GM19193 (cell line): Measurements from ENCODE around the gene OR51B4.

Experiments used
- POLR2A ChIP-seq: IDR thresholded peaks from 4 replicates; pipeline ENCODE4 v1.6.1; 2011; ENCODE audit not compliant: insufficient read depth, insufficient read length; ENCODE audit errors: extremely low read depth

OR51B4 gene

DNA sequence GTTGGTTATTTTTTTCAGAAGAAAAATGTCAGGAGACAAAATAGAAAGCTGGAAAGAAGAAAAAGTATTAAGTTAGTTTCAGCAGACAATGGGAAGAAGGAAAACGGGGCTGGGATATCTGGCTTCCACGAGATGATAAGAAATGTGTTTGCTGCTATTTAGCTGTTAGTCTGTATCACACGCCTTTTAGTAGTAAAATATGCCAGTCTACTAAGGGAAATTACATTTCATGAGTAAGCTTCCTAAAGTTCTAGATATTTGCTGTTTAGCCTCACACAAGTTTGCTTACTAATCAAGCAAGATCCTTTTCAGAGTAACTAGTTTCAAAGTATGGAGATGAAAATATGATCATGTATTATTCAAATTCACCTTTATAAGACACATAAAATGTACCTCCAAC lies 1.5 kb downstream of the OR51B4 start:
- TF ChIP-seq POLR2A, result no peak

DNA sequence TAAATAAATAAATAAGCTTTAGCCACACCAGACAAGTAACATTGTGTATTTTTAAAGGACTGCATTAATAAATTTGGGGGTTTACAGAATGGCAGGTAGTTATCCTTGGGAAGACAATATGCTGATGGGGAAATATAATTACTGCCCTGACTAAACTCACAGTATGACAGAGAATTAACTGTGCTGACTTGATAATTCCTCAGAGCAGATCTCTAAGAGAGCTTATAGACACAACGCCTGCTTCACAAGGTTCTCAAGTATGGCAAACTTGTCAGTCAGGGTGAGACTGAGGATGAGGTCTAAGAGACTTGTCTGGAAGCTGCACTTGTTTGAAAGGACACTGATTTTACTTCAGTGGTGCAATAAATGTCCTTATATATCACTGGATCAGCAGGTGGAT lies 3.3 kb downstream of the OR51B4 start:
- TF ChIP-seq POLR2A, result no peak

DNA sequence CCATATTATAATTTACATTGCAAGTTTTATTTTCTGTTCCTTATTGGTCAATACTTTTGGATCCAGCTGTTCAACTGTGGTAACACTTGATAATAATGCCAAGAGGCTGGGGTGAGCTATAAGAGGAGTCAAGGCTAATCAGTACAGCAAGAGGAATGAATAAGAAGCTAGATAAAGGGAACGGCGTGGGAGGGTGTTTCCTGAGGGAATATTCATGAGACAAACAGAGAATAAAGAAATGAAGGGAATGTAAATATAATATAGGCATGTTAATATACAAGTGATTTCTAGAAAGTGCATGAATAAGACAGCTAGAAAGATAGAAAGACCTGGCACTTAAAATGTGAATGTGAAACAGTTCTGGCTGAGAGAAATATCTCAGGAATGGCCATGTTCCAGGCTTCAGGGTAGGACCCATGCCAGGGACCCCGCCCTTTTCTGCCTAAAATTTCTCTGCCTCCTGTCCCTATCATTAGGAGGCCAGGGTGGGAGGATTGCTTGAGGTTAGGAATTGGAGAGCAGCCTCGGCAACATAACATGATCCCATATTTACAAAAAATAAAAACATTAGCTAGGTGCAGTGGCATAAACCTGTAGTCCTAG lies 3.9 kb downstream of the OR51B4 start:
- no peak for TF ChIP-seq POLR2A

DNA sequence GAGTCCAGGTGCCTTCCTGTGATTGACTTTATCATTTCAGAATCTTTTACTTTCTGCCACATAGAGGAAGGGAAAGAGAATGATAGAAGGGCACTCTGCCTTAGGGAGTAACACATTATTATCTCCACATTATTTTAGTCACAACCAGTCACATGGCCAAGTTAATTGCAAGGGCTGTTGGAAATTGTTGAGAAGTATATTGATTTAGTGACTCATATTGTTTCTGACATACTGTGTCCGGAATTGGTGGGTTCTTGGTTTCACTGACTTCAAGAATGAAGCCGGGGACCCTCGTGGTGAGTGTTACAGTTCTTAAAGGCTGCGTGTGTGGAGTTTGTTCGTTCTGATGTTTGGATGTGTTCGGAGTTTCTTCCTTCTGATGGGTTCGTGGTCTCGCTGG lies 8.7 kb downstream of the OR51B4 start:
- TF ChIP-seq POLR2A, result no peak

DNA sequence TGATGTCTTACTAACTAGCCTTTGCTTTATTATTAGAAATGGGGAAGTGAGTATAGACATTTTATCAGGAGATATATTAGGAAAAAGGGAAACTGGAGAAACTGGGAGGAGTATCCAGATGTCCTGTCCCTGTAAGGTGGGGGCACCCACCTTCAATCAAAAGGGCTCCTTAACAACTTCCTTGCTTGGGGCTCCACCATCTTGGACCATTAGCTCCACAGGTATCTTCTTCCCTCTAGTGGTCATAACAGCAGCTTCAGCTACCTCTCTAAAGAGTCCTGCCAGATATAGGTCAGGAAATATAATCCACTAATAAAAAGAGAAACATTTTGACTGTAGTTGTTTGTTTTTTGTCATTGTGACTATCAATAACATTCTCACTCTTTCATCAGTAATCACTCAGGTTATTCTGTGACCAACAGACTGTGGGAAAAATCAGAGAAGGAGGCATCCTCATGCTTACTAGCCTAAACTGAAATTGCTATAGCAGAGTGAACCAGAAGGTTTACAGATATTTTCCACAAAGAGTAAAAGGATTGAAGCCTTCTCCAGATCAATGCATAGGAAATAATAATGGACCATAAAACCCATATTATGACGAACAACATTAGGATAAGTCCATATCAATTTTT lies 10.4 kb downstream of the OR51B4 start:
- TF ChIP-seq POLR2A, result no peak

DNA sequence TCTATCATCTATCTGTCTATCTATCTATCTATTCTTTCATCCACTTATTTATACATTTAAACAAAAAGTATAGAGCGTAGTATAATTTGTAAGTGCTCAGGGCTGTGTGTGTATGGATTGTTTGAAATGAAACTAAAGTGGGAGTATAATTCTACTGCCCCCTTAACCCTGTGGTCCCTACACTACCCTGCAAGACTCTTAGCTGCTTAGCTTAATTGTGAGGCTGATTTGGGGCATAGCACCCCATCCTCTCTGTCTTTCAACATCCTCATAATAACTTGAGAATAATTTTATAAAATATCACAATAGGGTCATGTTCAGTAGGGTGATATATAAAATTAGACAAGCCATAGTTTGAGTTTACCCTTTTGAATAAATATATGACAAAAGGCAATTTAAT lies 11.6 kb downstream of the OR51B4 start:
- TF ChIP-seq POLR2A, result no peak

DNA sequence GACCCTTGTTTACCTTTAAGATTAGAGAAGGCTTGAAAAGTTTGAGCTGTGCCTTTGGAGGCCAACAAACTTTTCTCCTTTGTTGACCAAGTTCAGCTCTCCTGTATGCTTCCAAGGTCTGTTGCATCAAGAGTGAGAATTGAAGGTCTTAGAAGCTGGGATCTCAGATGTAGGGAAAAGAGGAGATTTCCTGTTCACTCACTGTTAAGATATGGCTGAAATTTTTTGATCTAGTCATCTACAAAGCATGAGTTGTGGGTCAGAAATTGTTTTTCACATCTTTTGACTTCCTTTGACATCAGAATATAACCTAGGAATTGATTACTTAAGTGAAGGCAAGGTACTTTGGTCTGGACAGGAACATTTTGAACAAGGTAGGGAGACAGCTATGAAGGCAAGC lies 12.1 kb downstream of the OR51B4 start:
- TF ChIP-seq POLR2A, result no peak

DNA sequence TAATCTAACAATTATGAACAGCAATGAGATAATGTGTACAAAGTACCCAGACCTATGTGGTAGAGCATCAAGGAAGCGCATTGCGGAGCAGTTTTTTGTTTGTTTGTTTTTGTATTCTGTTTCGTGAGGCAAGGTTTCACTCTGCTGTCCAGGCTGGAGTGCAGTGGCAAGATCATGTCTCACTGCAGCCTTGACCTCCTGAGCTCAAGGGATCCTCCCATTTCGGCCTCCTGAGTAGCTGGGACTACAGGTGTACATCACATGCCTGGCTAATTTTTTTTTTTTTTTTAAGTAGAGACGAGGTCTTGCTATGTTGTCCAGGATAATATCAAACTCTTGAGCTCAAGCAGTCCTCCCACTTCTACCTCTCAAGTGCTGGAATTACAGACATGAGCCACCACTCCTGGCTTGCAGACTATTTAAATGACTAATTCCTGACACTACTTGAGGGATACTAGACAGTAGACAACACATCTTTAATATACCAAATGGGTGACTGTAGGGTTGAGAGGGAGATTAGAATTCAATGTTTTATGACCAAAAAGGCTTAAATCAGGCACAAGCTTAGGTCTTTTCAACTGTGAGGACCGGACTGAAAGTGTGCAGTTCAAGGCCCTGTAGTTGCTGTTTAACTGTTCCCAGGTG lies 12.7 kb downstream of the OR51B4 start:
- no peak for TF ChIP-seq POLR2A

DNA sequence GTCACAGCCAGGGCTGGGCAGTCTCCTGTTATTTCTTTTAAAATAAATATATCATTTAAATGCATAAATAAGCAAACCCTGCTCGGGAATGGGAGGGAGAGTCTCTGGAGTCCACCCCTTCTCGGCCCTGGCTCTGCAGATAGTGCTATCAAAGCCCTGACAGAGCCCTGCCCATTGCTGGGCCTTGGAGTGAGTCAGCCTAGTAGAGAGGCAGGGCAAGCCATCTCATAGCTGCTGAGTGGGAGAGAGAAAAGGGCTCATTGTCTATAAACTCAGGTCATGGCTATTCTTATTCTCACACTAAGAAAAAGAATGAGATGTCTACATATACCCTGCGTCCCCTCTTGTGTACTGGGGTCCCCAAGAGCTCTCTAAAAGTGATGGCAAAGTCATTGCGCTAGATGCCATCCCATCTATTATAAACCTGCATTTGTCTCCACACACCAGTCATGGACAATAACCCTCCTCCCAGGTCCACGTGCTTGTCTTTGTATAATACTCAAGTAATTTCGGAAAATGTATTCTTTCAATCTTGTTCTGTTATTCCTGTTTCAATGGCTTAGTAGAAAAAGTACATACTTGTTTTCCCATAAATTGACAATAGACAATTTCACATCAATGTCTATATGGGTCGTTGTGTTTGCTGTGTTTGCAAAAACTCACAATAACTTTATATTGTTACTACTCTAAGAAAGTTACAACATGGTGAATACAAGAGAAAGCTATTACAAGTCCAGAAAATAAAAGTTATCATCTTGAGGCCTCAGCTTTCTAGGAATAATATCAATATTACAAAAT lies 13.4 kb downstream of the OR51B4 start:
- no peak for TF ChIP-seq POLR2A

DNA sequence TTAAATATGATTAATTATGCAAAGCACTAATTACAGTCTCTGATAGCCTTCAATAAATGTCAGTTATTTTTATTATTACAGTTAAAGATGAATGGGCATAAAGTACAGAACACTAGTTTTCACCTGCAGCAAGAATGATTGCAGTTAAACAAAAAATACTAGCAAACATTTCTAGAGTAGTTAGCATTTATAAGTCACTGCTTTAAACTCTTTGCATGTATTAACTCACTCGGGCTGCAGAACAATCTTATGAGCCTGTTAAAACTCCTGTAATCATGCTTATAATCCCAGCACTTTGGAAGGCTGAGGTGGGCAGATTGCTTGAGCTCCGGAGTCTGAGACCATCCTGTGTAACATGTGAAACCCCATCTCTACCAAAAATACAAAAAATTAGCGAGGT lies 14.8 kb downstream of the OR51B4 start:
- TF ChIP-seq POLR2A, result no peak

DNA sequence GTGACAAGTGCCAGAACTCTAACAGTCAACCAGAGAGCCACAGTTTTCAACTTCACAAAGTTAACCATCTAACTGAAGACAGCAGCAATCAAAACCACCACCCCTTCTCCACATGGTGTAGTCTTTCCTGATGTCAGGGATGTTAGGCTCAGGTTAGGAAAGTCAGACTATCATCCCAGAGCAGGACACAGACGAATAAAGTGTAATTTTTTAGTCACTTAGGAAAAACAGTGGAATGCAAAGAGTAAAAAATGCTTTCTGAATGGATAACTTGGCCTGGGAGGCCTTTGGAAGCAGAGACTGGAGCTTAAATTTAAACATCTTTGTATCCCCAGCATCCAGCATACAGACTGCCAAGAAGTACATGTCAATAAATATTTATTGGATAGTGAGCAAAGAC lies 15.4 kb downstream of the OR51B4 start:
- no peak for TF ChIP-seq POLR2A

DNA sequence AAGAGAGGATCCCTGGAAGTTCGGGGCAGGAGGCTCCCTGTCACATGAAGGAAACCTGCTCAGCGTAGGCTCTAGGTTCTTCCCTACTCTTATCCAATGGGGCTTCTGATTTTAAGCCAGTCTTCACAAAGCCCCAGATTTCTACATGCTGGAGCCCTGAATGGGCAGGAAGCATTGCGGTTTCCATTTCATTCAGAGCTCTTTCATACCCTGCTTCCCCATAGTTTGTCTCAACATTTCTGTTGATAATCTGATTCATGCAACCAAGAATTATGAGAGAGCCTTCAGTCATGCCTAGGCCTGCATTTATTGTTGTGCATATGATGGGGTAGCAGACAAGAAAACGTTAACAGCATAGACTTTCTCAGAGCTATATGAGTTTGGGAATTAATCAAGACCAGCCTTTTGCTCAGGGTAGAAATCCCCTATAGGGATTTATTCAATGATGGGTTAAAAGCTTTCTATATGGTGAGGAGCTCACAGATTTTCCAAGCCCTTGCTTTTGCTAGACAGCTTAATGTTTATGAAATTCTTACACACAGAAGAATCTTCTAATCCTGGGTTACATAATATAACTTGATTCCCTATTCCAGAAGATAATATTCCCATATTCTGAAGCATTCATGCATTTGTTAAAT lies 15.9 kb downstream of the OR51B4 start:
- no peak for TF ChIP-seq POLR2A

DNA sequence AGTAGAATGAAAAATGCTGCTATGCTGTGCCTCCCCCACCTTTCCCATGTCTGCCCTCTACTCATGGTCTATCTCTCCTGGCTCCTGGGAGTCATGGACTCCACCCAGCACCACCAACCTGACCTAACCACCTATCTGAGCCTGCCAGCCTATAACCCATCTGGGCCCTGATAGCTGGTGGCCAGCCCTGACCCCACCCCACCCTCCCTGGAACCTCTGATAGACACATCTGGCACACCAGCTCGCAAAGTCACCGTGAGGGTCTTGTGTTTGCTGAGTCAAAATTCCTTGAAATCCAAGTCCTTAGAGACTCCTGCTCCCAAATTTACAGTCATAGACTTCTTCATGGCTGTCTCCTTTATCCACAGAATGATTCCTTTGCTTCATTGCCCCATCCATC lies 17.1 kb downstream of the OR51B4 start:
- TF ChIP-seq POLR2A, result no peak

DNA sequence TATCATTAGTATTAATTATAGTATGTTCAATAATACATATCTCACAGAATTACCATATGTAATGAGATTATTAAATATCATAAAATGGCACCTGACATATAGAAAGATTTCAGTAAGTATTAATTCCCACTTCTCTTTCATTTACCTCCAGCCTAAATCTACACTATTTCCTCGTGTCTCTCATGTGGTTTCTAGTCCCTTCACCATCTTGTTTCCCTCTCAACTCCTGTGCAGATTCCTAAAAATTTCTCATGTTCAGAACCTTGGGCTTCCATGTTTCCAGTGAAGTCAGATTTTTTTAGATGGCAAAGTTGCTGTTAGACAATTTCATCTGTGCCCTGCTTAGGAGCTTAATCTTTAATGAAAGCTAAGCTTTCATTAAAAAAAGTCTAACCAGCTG lies 17.9 kb downstream of the OR51B4 start:
- TF ChIP-seq POLR2A, result no peak

DNA sequence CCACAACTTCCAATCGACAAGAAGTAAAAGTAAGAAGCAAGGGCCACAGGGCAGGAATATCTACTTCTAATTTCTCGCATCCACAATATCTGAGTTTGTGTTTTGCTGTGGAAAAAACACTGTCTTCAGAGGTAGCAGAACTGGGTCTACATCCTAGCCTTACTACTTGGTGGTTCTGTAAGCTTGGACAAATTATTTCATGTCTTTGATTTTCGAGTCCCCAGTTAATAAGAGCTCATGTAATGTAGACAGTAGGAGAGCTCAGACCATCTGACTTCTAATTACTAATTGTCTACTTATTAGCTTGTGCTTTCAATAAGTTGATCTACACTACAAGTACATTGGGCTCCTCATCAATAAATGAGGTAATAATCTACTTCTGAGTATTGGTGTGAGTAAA lies 18.7 kb downstream of the OR51B4 start:
- TF ChIP-seq POLR2A, result no peak

DNA sequence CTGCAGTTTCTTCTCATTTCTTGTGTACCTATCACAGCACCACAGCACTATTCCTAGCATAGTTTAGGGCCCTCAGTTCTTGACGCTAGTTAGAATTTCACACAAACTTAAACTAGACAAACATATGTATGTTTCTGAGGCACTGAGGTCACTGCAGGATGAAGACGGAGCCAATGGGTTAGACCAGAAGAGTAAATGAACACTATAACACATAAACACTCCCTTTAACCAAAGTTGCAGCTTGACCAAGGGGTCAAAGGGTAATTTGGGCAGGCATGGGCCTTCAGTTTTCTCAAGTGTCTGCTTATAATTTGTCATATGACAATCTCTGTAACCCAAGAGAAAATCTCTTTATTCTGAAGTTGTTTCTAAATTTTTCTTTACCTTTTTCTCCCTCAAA lies 19.1 kb downstream of the OR51B4 start:
- TF ChIP-seq POLR2A, result no peak

DNA sequence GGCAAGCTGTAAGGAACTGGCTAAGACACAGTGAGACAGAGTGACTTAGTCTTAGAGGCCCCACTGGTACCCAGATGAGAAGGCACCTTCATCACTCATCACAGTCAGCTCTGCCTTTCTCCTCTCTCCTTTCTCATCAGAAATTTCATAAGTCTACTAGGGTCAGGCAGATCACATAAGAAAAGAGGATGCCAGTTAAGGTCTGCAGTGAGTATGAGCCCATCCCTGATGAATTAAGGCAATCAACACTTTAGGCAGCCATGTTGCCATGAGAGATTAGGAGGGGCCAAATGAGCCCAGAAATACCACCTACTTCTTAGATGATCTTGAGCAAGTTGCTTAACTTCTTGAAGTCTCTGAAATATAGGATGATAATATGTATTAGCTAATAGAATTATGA lies 20.1 kb downstream of the OR51B4 start:
- TF ChIP-seq POLR2A, result no peak
